ENCODE measurements around the gene SAMD4B.

The SAMD4B gene

DNA sequence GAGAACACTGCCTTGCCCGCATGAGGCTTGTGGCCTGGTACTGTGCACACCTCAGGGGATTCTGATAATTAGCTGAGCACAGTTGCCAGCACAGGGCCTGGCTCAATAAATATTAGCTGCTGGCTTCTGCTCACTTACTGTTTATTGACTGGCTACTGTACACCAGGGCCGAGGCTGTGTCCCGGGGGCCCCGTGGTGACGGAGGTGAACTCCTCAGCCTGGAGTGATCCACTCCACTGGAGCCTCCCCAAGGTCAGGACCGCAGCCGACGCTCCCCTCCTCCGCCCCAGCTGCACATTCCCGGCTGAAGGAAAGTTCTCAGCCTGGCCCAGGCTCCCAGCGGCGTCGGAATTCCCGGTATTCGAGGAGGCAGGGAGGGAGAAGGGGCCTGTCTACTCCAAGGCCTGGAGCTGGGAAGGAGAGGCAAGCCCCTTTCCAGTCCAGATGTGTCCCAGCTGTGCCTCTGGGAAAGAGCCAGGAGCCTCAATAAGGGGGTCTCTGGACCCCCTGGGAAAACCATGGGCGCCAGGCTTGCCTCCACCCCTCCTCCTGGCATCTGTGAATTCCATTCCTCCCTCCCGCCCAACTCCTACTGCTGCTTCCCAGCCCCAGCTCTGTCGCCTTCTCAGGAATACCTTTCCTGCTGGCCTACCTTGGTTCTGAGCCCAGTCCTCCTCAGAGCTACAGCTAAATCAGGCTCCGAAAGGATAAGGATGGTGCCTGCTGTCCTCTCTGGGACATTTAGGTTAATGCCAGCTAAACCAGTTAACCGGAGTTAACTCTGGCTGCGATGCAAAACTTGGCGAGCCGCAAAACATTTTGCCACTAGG is 86.3 kb downstream of the SAMD4B start:
- no peak for DNase-seq

DNA sequence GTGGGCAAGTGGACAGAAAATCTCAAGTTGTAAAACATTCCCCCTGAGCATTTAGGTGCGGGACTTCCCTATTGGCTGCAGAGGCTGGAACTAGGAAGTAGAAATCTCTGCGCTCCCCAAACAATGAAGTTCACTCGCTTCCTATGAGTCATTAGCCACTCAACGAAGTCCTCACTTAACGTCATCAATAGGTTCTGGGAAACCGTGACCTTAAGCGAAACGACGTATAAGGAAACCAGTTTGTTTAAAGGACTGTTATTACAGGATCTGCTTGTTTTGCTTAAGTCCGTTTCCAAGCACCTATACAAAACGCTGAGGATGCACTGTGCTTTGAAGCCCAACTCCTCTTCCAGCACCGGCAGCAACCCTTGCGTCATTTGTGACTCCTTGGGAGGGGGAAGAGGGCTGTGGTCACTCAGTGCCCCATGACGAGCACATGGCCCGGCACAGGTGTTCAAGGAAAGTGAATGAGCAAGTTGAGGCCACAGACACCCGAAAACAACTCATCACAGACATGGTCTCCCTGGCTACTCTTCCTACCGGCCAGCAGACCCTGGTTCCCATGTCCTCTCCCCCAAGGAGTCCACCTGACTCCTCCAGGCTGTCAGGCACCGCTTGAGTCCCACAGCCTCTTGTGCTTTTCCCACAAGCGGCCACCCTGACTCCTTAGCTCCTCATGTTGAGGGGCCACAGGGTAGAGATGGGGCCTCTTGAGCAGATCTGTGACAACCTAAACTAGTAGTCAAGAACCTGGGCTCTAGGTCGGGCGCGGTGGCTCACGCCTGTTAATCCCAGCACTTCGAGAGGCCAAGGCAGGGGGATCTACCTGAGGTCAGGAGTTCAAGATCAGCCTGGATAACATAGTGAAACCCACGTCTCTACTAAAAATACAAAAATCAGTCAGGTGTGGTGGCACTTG is 88.7 kb downstream of the SAMD4B start:
- DNase-seq = peak; percentile 79

DNA sequence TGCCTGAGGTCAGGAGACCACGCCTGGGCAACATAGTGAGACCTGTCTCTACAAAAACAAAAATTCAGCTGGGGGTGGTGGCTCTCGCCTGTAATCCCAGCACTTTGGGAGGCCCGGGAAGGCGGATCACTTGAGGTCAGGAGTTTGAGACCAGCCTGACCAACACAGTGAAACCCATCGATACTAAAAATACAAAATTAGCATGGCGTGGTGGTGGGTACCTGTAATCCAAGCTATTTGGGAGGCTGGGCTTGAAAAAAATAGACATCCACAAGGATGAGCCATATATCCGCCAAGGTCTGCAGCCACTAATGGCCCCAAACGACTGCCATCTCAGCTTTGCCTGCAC is 90.4 kb downstream of the SAMD4B start:
- DNase-seq = no peak

DNA sequence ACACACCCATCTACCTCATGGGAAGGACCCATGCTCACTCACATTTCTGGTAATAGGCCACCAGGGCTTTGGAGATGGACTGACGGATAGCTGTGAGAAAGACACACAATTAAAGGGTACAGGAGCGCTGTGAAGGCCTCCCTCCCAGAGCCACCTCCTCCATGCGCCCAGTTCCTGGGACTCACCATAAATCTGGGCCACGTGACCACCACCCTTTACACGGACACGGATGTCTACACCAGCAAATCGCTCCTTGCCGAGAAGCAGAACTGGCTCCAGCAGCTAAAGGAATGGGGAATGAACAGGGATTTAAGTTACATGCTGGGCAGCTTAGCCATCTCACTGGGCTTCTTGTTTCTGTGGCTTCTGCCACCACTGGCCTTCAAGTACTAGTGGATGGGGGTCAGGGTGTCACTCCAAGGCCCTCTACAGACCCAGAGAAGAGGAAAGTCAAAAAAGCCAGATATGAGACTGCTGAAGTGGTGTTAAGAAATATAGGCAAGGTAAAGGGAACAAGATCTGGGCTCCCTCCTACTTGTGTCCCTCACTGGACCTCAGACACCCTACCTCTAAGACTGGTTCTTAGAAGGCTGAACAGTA is 91.4 kb downstream of the SAMD4B start:
- no peak for DNase-seq

DNA sequence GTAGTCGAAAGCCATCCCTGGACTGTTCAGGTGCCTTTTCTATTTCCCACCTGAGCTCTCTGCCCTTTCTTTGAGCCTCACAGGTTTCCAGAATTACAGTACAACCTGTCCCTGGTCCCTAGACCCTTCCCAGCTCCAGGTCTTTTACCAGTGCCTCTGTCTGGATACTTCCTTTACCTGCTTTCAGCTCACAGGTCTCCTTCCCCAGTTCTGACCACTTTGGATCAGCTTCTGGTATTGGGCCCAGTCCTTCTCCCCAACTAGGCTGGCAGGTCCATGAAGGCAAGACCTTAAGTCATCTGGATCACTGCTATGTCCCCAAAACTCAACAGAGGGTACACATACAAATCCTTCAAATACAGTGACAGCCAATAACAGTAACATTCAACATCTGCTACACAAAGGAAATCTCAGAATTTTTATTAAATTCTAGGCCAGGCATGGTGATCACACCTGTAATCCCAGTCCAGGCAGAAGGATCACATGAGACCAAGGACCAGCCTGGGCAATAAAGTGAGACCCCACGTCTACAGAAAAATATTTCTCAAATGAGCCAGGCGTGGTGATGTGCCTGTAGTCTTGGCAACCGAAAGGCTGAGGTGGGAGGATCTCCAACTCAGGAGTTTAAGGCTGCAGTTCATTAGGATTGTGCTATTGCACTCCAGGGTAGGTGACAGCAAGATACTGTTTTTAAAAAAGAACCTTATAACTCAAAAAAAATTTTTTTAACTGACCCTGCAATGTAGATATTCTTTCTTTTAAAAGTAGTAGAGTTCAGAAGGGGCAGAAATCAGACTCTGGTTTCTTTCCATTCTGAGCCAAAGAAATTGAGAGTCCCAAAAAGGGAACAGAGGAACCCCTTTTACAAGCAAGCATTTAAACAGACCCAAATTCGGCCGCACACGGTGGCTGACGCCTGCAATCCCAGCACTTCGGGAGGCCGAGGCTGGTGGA is 92.2 kb downstream of the SAMD4B start:
- no peak for DNase-seq
